A549 (cell line): ENCODE results near the gene RANBP3. TPM values are rescaled to one million over a fixed set of nuclear protein-coding genes. Genes with fewer than 3 reads are reported as not detected.

ENCODE experiments used
- ATAC-seq, 2 experiments: fragments of 200-7000 bp in 1 of 2; fragments of >200 bp in 1 of 2; cut with Nextera tagmentation in 1 of 2; cut with Tn5 transposase in 1 of 2; 3 replicates each; pipeline versions ENCODE4 v1.8.0 to v1.9.1; 2018 to 2020; ENCODE audit warnings: mild to moderate bottlenecking in 1 of 2, moderate library complexity in 1 of 2
- CTCF ChIA-PET: fragments of 300-600 bp; sonication (Branson Sonifier 250); formaldehyde crosslinking; extraction: SDS; loops from one replicate; lab custom pipeline; 2021; ENCODE audit warnings: antibody characterized with exemption, inconsistent platforms; lab: Yijun Ruan, JAX
- POLR2A ChIA-PET: fragments of 350-600 bp; formaldehyde crosslinking; extraction: SDS; loops from one replicate; lab custom pipeline; 2021; ENCODE audit warnings: antibody characterized with exemption, inconsistent platforms; lab: Yijun Ruan, JAX
- DNase-seq, 2 experiments: peaks; one replicate each; pipeline versions ENCODE4 v3.0.0 to v3.0.0-alpha.2; 2011 to 2016; ENCODE audit warnings: low read depth in 1 of 2, low spot score in 1 of 2
- FAIRE-seq: peaks from 2 replicates; lab custom pipeline; 2011; peaks lifted over from hg19 to GRCh38; lab: Jason Lieb, UNC
- H3K27ac ChIP-seq, 2 experiments: fragments of >200 bp; sonication (Bioruptor Twin); formaldehyde crosslinking; 3 replicates each; pipeline ENCODE4 v1.5.1; 2016 to 2017
- H3K4me1 ChIP-seq: fragments of >200 bp; sonication (Bioruptor Twin); formaldehyde crosslinking; 3 replicates; pipeline ENCODE4 v1.6.1; 2016
- H3K4me2 ChIP-seq: fragments of >200 bp; sonication (Bioruptor Twin); formaldehyde crosslinking; 3 replicates; pipeline ENCODE4 v1.6.1; 2016
- H3K4me3 ChIP-seq: fragments of >200 bp; sonication (Bioruptor Twin); formaldehyde crosslinking; 3 replicates; pipeline ENCODE4 v1.5.1; 2016
- H3K9me3 ChIP-seq: fragments of >200 bp; sonication (Bioruptor Twin); formaldehyde crosslinking; 3 replicates; pipeline ENCODE4 v1.6.1; 2016
- CBX8 ChIP-seq: fragments of 200-600 bp; sonication (generic); IDR thresholded peaks from 2 replicates; pipeline ENCODE4 v1.6.1; 2016
- CHD4 ChIP-seq: fragments of 200-600 bp; sonication (generic); IDR thresholded peaks from 2 replicates; pipeline ENCODE4 v1.6.1; 2016; ENCODE audit warnings: antibody characterized with exemption, mild to moderate bottlenecking, borderline replicate concordance
- CTCF ChIP-seq: fragments of >200 bp; sonication (Bioruptor Twin); formaldehyde crosslinking; IDR thresholded peaks from 3 replicates; pipeline ENCODE4 v1.5.1; 2016
- E2F6 ChIP-seq: IDR thresholded peaks from 2 replicates; pipeline ENCODE4 v1.6.1; 2012; ENCODE audit warnings: low read depth, borderline replicate concordance
- EHF ChIP-seq: fragments of 250-450 bp; sonication (Bioruptor Pico); IDR thresholded peaks from 2 replicates; pipeline ENCODE4 v1.5.0; 2020; ENCODE audit warnings: mild to moderate bottlenecking
- ESRRA ChIP-seq: fragments of 150-350 bp; IDR thresholded peaks from 2 replicates; pipeline ENCODE4 v1.6.1; 2014; ENCODE audit warnings: mild to moderate bottlenecking, low read length, borderline replicate concordance
- FOSB ChIP-seq: fragments of 250-450 bp; sonication (Bioruptor Pico); IDR thresholded peaks from 2 replicates; pipeline ENCODE4 v1.5.0; 2020; ENCODE audit warnings: mild to moderate bottlenecking, moderate library complexity
- HES2 ChIP-seq: fragments of >200 bp; sonication (Bioruptor Twin); formaldehyde crosslinking; IDR thresholded peaks from 2 replicates; pipeline ENCODE4 v1.6.1; 2016
- HEYL ChIP-seq: fragments of 250-450 bp; sonication (Bioruptor Pico); IDR thresholded peaks from 2 replicates; pipeline ENCODE4 v1.8.0; 2021; ENCODE audit warnings: mild to moderate bottlenecking, moderate library complexity
- HMGXB4 ChIP-seq: fragments of 250-450 bp; sonication (Bioruptor Pico); IDR thresholded peaks from 2 replicates; pipeline ENCODE4 v1.5.0; 2021; ENCODE audit warnings: mild to moderate bottlenecking, moderate library complexity, borderline replicate concordance
- HOXA7 ChIP-seq: fragments of 250-450 bp; sonication (Bioruptor Pico); IDR thresholded peaks from 2 replicates; pipeline ENCODE4 v1.5.0; 2020; ENCODE audit warnings: mild to moderate bottlenecking, moderate library complexity
- HOXB5 ChIP-seq: fragments of 250-450 bp; sonication (Bioruptor Pico); IDR thresholded peaks from 2 replicates; pipeline ENCODE4 v1.5.0; 2020; ENCODE audit warnings: mild to moderate bottlenecking, moderate library complexity
- JUN ChIP-seq, 2 experiments: fragments of >200 bp; sonication (Bioruptor Twin); formaldehyde crosslinking; IDR thresholded peaks; 2 replicates in 1 of 2; 3 replicates in 1 of 2; pipeline ENCODE4 v1.6.1; 2016 to 2017
- JUNB ChIP-seq: fragments of >200 bp; sonication (Bioruptor Twin); formaldehyde crosslinking; IDR thresholded peaks from 2 replicates; pipeline ENCODE4 v1.6.1; 2016
- MAZ ChIP-seq: fragments of 150-350 bp; IDR thresholded peaks from 2 replicates; pipeline ENCODE4 v1.6.1; 2014; ENCODE audit warnings: antibody characterized with exemption, low read depth, low read length, borderline replicate concordance
- MYC ChIP-seq: IDR thresholded peaks from 2 replicates; pipeline ENCODE4 v1.6.1; 2012; ENCODE audit warnings: mild to moderate bottlenecking, inconsistent platforms, low read length, improper control_type of control experiment, borderline replicate concordance
- NPAS2 ChIP-seq: fragments of 250-450 bp; sonication (Bioruptor Pico); IDR thresholded peaks from 2 replicates; pipeline ENCODE4 v1.8.0; 2022; ENCODE audit warnings: mild to moderate bottlenecking, moderate library complexity, borderline replicate concordance
- PHF8 ChIP-seq: fragments of 200-600 bp; sonication (generic); IDR thresholded peaks from 2 replicates; pipeline ENCODE4 v1.6.1; 2016; ENCODE audit warnings: low read depth, mild to moderate bottlenecking, antibody characterized with exemption, moderate library complexity, borderline replicate concordance
- POLR2AphosphoS2 ChIP-seq: conservative IDR thresholded peaks from 2 replicates; pipeline ENCODE4 v1.6.1; 2012; ENCODE audit warnings: low read length, improper control_type of control experiment, inconsistent platforms
- RARB ChIP-seq: fragments of 250-450 bp; sonication (Bioruptor Pico); IDR thresholded peaks from 2 replicates; pipeline ENCODE4 v1.8.0; 2021; ENCODE audit warnings: mild to moderate bottlenecking, moderate library complexity
- RCOR1 ChIP-seq: fragments of 150-350 bp; IDR thresholded peaks from 2 replicates; pipeline ENCODE4 v1.6.1; 2014; ENCODE audit warnings: antibody characterized with exemption, low read length, low read depth
- RNF2 ChIP-seq: fragments of 200-600 bp; sonication (generic); IDR thresholded peaks from 2 replicates; pipeline ENCODE4 v1.6.1; 2016; ENCODE audit warnings: low read depth, mild to moderate bottlenecking, antibody characterized with exemption, moderate library complexity, borderline replicate concordance
- SREBF2 ChIP-seq: fragments of 450-650 bp; IDR thresholded peaks from 2 replicates; pipeline ENCODE4 v1.6.1; 2014; ENCODE audit warnings: mild to moderate bottlenecking, moderate library complexity
- TFCP2L1 ChIP-seq: fragments of 250-450 bp; sonication (Bioruptor Pico); IDR thresholded peaks from 2 replicates; pipeline ENCODE4 v1.5.0; 2021; ENCODE audit warnings: mild to moderate bottlenecking
- USF2 ChIP-seq: fragments of 450-650 bp; IDR thresholded peaks from 2 replicates; pipeline ENCODE4 v1.6.1; 2014; ENCODE audit warnings: antibody characterized with exemption
- ZC3H11A ChIP-seq: fragments of 450-650 bp; IDR thresholded peaks from 2 replicates; pipeline ENCODE4 v1.6.1; 2014; ENCODE audit warnings: antibody characterized with exemption, mild to moderate bottlenecking
- WGBS: methylation state at CpG from one replicate; pipeline ENCODE4 v1.1.6; 2017; ENCODE audit errors: missing lambda C conversion rate; 5-methylcytosine and 5-hydroxymethylcytosine counted together
- polyA plus RNA-seq, 4 experiments: library from polyadenylated mRNA; depleted of rRNA in 3 of 4; stranded (reverse); fragments of >200 nt; fragmentation: RNase III in 1 of 4; extraction: RNeasy Plus Mini Kit Qiagen cat#74134 plus additional on column Dnase treatment in 1 of 4; gene quantifications; 2 replicates in 3 of 4; 3 replicates in 1 of 4; pipeline ENCODE4 v1.2.3, GENCODE V29; 2011 to 2017

Gene RANBP3
- polyA plus RNA-seq, 2 of the 4 experiments (the other 2 are of a cell fraction): 39.2 to 53.5 TPM

GRCh38 chr19:5932146-5932545 lies 45.8 kb downstream of the RANBP3 start:
- Histone ChIP-seq H3K4me3 (no peak overlapping the region), H3K4me2 (no peak overlapping the region), H3K27ac (no peak overlapping the region), H3K4me1 (no peaks in the 10 kb centered on the region), H3K9me3 (no peaks in the 10 kb centered on the region)
- ChIA-PET CTCF (no interaction called here), POLR2A (no interaction called here)
- no peak for ATAC-seq
- no peak for TF ChIP-seq HOXB5 (CRISPR knock-in tag)
- no peak for TF ChIP-seq JUN (IDR thresholded peaks at IDR 0.05)
- TF ChIP-seq FOSB (CRISPR knock-in tag): no peak
- TF ChIP-seq JUNB: no peak
- no peak for TF ChIP-seq NPAS2 (CRISPR knock-in tag)
- no peak for TF ChIP-seq CBX8
- no peak for TF ChIP-seq MYC
- no peak for TF ChIP-seq HMGXB4 (CRISPR knock-in tag)
- no peak for TF ChIP-seq POLR2AphosphoS2
- TF ChIP-seq ESRRA: no peak
- TF ChIP-seq TFCP2L1: no peak
- no peak for TF ChIP-seq PHF8
- no peak for TF ChIP-seq MAZ
- TF ChIP-seq EHF (CRISPR knock-in tag): no peak
- TF ChIP-seq RNF2: no peak
- TF ChIP-seq SREBF2: no peak
- DNase-seq: no peak
- 98% methylated on average over 15 of the region's 18 CpGs for WGBS
- no peak for FAIRE-seq

GRCh38 chr19:5931251-5931650 lies 46.7 kb downstream of the RANBP3 start:
- no peaks in the 10 kb centered on the region for H3K4me1 ChIP-seq
- TF ChIP-seq HOXA7 (CRISPR knock-in tag): no peak
- TF ChIP-seq TFCP2L1: no peak
- TF ChIP-seq RCOR1: no peak
- TF ChIP-seq USF2: no peak
- no peak for TF ChIP-seq RARB (CRISPR knock-in tag)
- TF ChIP-seq, all 56 proteins: peak for 0
- H3K9me3 ChIP-seq: no peaks in the 10 kb centered on the region
- no peak overlapping the region for H3K4me2 ChIP-seq
- H3K27ac ChIP-seq: no peak overlapping the region
- FAIRE-seq (no peak), ATAC-seq (no peak), DNase-seq (no peak)
- no peak overlapping the region for H3K4me3 ChIP-seq
- ChIA-PET POLR2A (no interaction called here), CTCF (no interaction called here)
- WGBS: 74% methylated on average over 4 of the region's 11 CpGs

- Histone ChIP-seq H3K4me1 (no peaks in the 10 kb centered on the region), H3K27ac (no peak overlapping the region), H3K4me2 (no peak overlapping the region), H3K4me3 (no peak overlapping the region), H3K9me3 (no peaks in the 10 kb centered on the region)
- ChIA-PET CTCF (interaction anchor here (0.7 to 1.1 kb wide), 2 partner anchors 36 to 70 kb away, joined by 3 read pairs; no protein-coding TSS in a partner anchor), POLR2A (no interaction called here)
- DNase-seq (no peak), FAIRE-seq (no peak), ATAC-seq (peak in 1 of 2 experiments; percentile 48; a peak in 1 of 6 replicates)
- 94% methylated on average over 12 of the region's 14 CpGs for WGBS
- TF ChIP-seq HES2 (no peak), HEYL (CRISPR knock-in tag) (no peak), MAZ (no peak), HOXB5 (CRISPR knock-in tag) (no peak), MYC (no peak), E2F6 (no peak), CHD4 (no peak), ZC3H11A (no peak), HMGXB4 (CRISPR knock-in tag) (no peak), CTCF (no peak)
These were observed 48.3 kb downstream of the RANBP3 start for GRCh38 chr19:5929625-5930024.
